ENCODE data around the gene TAS2R60. TPM values are rescaled to one million over a fixed set of nuclear protein-coding genes. Genes with fewer than 3 reads are reported as not detected.

Gene TAS2R60, protein sequence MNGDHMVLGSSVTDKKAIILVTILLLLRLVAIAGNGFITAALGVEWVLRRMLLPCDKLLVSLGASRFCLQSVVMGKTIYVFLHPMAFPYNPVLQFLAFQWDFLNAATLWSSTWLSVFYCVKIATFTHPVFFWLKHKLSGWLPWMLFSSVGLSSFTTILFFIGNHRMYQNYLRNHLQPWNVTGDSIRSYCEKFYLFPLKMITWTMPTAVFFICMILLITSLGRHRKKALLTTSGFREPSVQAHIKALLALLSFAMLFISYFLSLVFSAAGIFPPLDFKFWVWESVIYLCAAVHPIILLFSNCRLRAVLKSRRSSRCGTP
- total RNA-seq (2014; rRNA removed; shearing (Covaris generic)) (not detected in 2 replicates), polyA plus RNA-seq (2016; fragmentation: Nextera tagmentation; extraction: Ambion mirVana) (not detected in 2 replicates)

DNA sequence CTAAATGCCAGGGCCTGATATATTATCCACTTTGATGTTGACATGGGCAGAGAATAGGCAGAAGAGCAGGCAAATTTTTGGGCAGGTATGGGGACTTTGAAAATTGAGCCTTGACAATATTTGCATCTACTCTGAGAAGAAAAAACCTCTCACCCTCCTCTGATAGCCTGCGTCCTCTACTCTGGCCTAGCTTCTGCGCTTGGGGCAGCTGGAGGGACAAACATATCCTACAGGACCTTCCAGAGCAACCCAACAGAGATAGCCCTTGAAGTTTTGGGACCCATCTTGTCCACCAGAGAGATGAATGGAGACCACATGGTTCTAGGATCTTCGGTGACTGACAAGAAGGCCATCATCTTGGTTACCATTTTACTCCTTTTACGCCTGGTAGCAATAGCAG lies at the start of gene TAS2R60:
Gene TAS2R60, plus strand, starts transcription at position 301 of the 400 bp plus-strand sequence. Its CDS starts 0 bp downstream, at position 301.
- H2AFZ ChIP-seq = no peak within 1 kb of the TSS
- H3K9ac ChIP-seq = no peak within 1 kb of the TSS
- no peak for DNase-seq
- no peaks in the 10 kb centered on the region for H4K20me1 ChIP-seq (ENCODE audit: insufficient read depth)
- in situ Hi-C loops (cut with MboI) = no loop called here
- TF ChIP-seq EZH2phosphoT487 (IDR thresholded peaks at IDR 0.05; ENCODE audit: insufficient read depth, low read depth) (no peak), EZH2 (IDR thresholded peaks at IDR 0.05; ENCODE audit: insufficient read depth, poor library complexity, severe bottlenecking) (no peak)
- no peak within 1 kb of the TSS for H3K4me3 ChIP-seq
- no peaks in the 10 kb centered on the region for H3K36me3 ChIP-seq (ENCODE audit: low read depth)
- H3K27me3 ChIP-seq (replicated peaks; ENCODE audit: insufficient read depth) = no peaks in the 10 kb centered on the region
- no peaks in the 10 kb centered on the region for H3K9me3 ChIP-seq (ENCODE audit: low read depth)
- no peak within 1 kb of the TSS for H3K27ac ChIP-seq
- WGBS, 2 experiments (ENCODE audit: low coverage in 1 of 2, low lambda C conversion rate in 2 of 2, missing lambda C conversion rate in 2 of 2) = 81 to 88% methylated on average over 4 of the region's 4 CpGs
- H3F3A ChIP-seq (ENCODE audit: insufficient read depth) = no peaks in the 10 kb centered on the region
- no peak within 1 kb of the TSS for H3K4me2 ChIP-seq (ENCODE audit: unreplicated experiment)
- H3K9me2 ChIP-seq (ENCODE audit: insufficient read depth) = no peaks in the 10 kb centered on the region
- H3K79me2 ChIP-seq (ENCODE audit: insufficient read depth) = no peaks in the 10 kb centered on the region
- H3K4me1 ChIP-seq (ENCODE audit: insufficient read depth) = no peaks in the 10 kb centered on the region

DNA sequence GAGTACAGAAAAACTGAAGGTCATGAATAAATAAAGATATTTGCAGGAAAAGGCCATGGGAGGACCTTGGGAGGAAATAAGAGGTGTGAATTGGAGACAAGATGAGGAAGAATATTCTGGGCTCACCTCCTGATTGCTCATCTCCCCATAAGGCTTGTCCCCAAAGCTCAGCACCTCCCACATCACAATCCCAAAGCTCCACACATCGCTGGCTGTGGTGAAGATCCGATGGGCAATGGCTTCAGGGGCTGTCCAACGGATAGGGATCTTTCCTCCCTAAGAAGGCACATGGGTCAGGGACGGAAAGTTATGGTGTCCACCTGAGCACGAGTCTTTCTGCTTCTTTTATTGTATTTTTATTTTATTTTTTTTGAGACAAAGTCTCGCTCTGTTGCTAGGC lies 49.2 kb upstream of the TAS2R60 start:
- in situ Hi-C loops (cut with MboI) = no loop called here
- H4K20me1 ChIP-seq (ENCODE audit: insufficient read depth) = no peaks in the 10 kb centered on the region; the same call in 1 of the 2 replicates
- TF ChIP-seq EZH2phosphoT487 (IDR thresholded peaks at IDR 0.05; ENCODE audit: insufficient read depth, low read depth) (no peak), EZH2 (IDR thresholded peaks at IDR 0.05; ENCODE audit: insufficient read depth, poor library complexity, severe bottlenecking) (no peak)
- H3F3A ChIP-seq (ENCODE audit: insufficient read depth) = peaks cover 45% of the 10 kb centered on the region
- peaks cover 24% of the 10 kb centered on the region for H3K36me3 ChIP-seq (ENCODE audit: low read depth)
- DNase-seq = no peak
- no peaks in the 10 kb centered on the region for H3K9me3 ChIP-seq (ENCODE audit: low read depth)
- H3K27me3 ChIP-seq (replicated peaks; ENCODE audit: insufficient read depth) = no peaks in the 10 kb centered on the region
- WGBS, 2 experiments (ENCODE audit: low coverage in 1 of 2, low lambda C conversion rate in 2 of 2, missing lambda C conversion rate in 2 of 2) = 98 to 99% methylated on average over 6 of the region's 6 CpGs
- 0 out of 2 replicates have a peak, but pooled peaks cover 3% of the 10 kb centered on the region for H3K79me2 ChIP-seq (ENCODE audit: insufficient read depth)
- no peak overlapping the region for H3K9ac ChIP-seq
- no peak overlapping the region for H3K4me3 ChIP-seq
- no peak overlapping the region for H3K27ac ChIP-seq
- no peak overlapping the region for H2AFZ ChIP-seq
- no peak overlapping the region for H3K4me2 ChIP-seq (ENCODE audit: unreplicated experiment)
- peaks cover 38% of the 10 kb centered on the region for H3K4me1 ChIP-seq (ENCODE audit: insufficient read depth)
- H3K9me2 ChIP-seq (ENCODE audit: insufficient read depth) = no peaks in the 10 kb centered on the region

DNA sequence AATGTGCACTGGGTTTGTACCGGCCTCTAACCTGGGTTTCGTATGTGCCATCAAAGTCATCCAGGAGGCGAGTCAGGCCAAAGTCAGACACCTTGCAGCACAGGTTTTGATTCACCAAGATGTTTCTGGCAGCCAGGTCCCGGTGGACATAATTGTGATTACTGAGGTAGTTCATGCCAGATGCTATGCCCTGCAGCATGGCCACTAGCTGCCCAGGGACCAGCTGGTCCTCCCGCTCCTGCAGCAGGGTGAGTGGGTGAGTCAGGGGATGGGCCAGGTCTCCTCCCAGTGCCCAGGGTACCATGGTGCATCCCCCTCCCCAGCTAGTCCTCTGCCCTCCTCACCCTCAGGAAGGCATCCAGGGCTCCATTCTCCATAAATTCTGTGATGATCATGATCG lies 48.5 kb upstream of the TAS2R60 start:
- Histone ChIP-seq H4K20me1 (ENCODE audit: insufficient read depth) (no peaks in the 10 kb centered on the region), H3K4me3 (no peak overlapping the region), H3K36me3 (ENCODE audit: low read depth) (peaks cover 18% of the 10 kb centered on the region), H3K9me3 (ENCODE audit: low read depth) (no peaks in the 10 kb centered on the region), H3F3A (ENCODE audit: insufficient read depth) (peaks cover 38% of the 10 kb centered on the region), H2AFZ (no peak overlapping the region), H3K9me2 (ENCODE audit: insufficient read depth) (no peaks in the 10 kb centered on the region), H3K79me2 (ENCODE audit: insufficient read depth) (no peaks in the 10 kb centered on the region), H3K4me2 (ENCODE audit: unreplicated experiment) (no peak overlapping the region), H3K27me3 (replicated peaks; ENCODE audit: insufficient read depth) (no peaks in the 10 kb centered on the region), H3K9ac (no peak overlapping the region), H3K27ac (no peak overlapping the region), H3K4me1 (ENCODE audit: insufficient read depth) (peaks cover 36% of the 10 kb centered on the region)
- in situ Hi-C loops (cut with MboI) = no loop called here
- 82 to 88% methylated on average over 6 of the region's 6 CpGs for WGBS, 2 experiments (ENCODE audit: low coverage in 1 of 2, low lambda C conversion rate in 2 of 2, missing lambda C conversion rate in 2 of 2)
- no peak for DNase-seq
- TF ChIP-seq EZH2phosphoT487 (IDR thresholded peaks at IDR 0.05; ENCODE audit: insufficient read depth, low read depth) (no peak), EZH2 (IDR thresholded peaks at IDR 0.05; ENCODE audit: insufficient read depth, poor library complexity, severe bottlenecking) (no peak)

DNA sequence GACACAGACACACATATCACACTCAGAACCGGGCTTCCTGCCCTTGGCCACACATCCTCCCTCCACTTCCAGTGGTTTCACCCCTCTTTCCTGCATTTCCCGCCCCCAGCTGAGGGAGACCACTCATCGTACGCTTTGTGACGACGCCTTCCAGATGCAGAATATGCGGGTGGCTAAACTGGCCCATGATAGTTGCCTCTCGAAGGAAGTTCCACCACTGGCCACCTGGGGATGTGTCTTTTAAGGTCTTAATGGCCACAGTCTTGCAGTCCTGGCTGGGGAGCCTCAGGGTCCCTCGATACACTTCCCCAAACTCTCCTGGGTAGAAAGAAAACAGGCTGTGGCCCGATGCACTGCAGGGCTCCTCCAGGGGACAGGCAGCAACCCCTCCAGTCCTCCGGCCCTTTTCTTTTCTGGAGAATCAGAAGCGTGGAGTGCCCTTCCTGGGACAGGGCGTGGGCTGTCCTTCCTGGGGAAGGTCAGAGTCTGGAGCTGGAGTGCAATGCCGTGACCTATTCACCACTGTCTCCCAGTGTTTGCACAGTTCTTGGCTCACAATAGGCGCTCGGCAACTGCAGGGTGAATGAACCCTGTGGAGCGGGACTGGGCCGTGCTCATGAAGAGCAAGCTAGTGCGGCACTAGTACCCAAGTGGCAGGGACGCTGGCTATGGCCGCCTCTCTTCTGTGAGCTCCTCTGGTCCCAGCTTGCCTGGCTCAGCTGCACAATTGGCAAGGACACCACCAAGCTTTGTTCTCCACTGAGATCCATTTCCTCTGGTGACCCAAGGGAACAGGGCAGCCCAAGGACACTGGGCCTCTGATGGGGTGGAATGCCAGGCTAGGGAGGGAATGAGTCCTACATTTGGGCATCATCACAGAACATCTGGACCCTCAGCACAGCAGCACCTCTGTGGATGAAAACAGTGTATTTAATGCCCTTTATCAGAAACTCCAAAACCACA lies 47.8 kb upstream of the TAS2R60 start:
- Histone ChIP-seq H3K36me3 (ENCODE audit: low read depth) (peaks cover 14% of the 10 kb centered on the region), H3K27me3 (replicated peaks; ENCODE audit: insufficient read depth) (no peaks in the 10 kb centered on the region), H3K9me3 (ENCODE audit: low read depth) (no peaks in the 10 kb centered on the region), H3F3A (ENCODE audit: insufficient read depth) (peaks cover 31% of the 10 kb centered on the region), H3K4me3 (no peak overlapping the region), H3K9me2 (ENCODE audit: insufficient read depth) (no peaks in the 10 kb centered on the region), H3K79me2 (ENCODE audit: insufficient read depth) (no peaks in the 10 kb centered on the region), H3K4me2 (ENCODE audit: unreplicated experiment) (no peak overlapping the region), H2AFZ (no peak overlapping the region), H3K9ac (no peak overlapping the region), H4K20me1 (ENCODE audit: insufficient read depth) (no peaks in the 10 kb centered on the region), H3K27ac (no peak overlapping the region), H3K4me1 (ENCODE audit: insufficient read depth) (peaks cover 29% of the 10 kb centered on the region)
- WGBS, 2 experiments (ENCODE audit: low coverage in 1 of 2, low lambda C conversion rate in 2 of 2, missing lambda C conversion rate in 2 of 2) = 80 to 83% methylated on average over 21 of the region's 21 CpGs
- in situ Hi-C loops (cut with MboI) = no loop called here
- DNase-seq = peak; percentile 42
- TF ChIP-seq EZH2phosphoT487 (IDR thresholded peaks at IDR 0.05; ENCODE audit: insufficient read depth, low read depth) (no peak), EZH2 (IDR thresholded peaks at IDR 0.05; ENCODE audit: insufficient read depth, poor library complexity, severe bottlenecking) (no peak)

Measured in GM23248 (cell line).